ENCODE results near the gene AP2A1. TPM values are rescaled to one million over a fixed set of nuclear protein-coding genes. Genes with fewer than 3 reads are reported as not detected.
"Not testable (repeated sequence)": the region's sequence is repeated elsewhere in the genome, so short reads cannot be mapped to it uniquely, and the experiment has no call there.

AP2A1 gene
- total and polyA plus RNA-seq, 2 donors (not counting 3 experiments of a cell fraction or from before 2014, with no cell fraction given): 108 to 113 TPM

- DNase-seq (ENCODE audit: low read depth, low spot score) (no peak), FAIRE-seq (no peak)
- TF ChIP-seq POLR2A (IDR thresholded peaks at IDR 0.05; ENCODE audit: low read depth, low read length): no peak
- no peak for TF ChIP-seq MAX (IDR thresholded peaks at IDR 0.05; ENCODE audit: insufficient read depth, insufficient read length)
- TF ChIP-seq CTCF (IDR thresholded peaks at IDR 0.05; ENCODE audit: extremely low read depth in 1 of 2, insufficient read depth in 1 of 2, low read depth in 1 of 2, low read length in 2 of 2): no peak
- no peak for TF ChIP-seq FOS (IDR thresholded peaks at IDR 0.05; ENCODE audit: borderline replicate concordance, insufficient read depth, low read length)
- no peak for TF ChIP-seq JUN (IDR thresholded peaks at IDR 0.05; ENCODE audit: borderline replicate concordance, insufficient read depth, insufficient read length, low read depth)
- no peak for TF ChIP-seq EZH2 (IDR thresholded peaks at IDR 0.05; ENCODE audit: borderline replicate concordance, low read depth, low read length, severe bottlenecking)
- H3K9me1 ChIP-seq (replicated peaks; ENCODE audit: control insufficient read depth, extremely low read depth, insufficient read depth, low read length): no peaks in the 10 kb centered on the region
- H3K79me2 ChIP-seq (ENCODE audit: control insufficient read depth, insufficient read depth, low read length): no peaks in the 10 kb centered on the region
- no peak overlapping the region for H3K4me2 ChIP-seq (ENCODE audit: insufficient read depth, low read length)
- no peaks in the 10 kb centered on the region for H4K20me1 ChIP-seq (replicated peaks; ENCODE audit: control insufficient read depth, extremely low read depth, insufficient read depth, low read length)
- H3K4me1 ChIP-seq (ENCODE audit: control insufficient read depth, extremely low read depth, insufficient read depth, low read length): no peaks in the 10 kb centered on the region
- H2AFZ ChIP-seq (ENCODE audit: low read depth, low read length): no peak overlapping the region
- H3K36me3 ChIP-seq (ENCODE audit: control insufficient read depth in 2 of 2, extremely low read depth in 1 of 2, insufficient read depth in 2 of 2, low read length in 2 of 2): no peaks in the 10 kb centered on the region
- BruUV-seq (replicated peaks): no TSS peak
- no peaks in the 10 kb centered on the region for H3K27me3 ChIP-seq (ENCODE audit: control insufficient read depth in 2 of 2, insufficient read depth in 2 of 2, low read length in 2 of 2)
- H3K27ac ChIP-seq (ENCODE audit: insufficient read depth, low read depth, low read length): no peak overlapping the region
- ChIA-PET POLR2A (no interaction called here), CTCF (interaction anchor here (1.1 to 2.1 kb wide), 3 partner anchors 15 to 17 kb away, joined by 3 to 8 read pairs (median 6); no protein-coding TSS in a partner anchor)
- dilution Hi-C loops (cut with MboI; ENCODE audit: extremely low pct_ligation_motif_present, low sequenced_read_pairs) (no loop called here), intact Hi-C loops (cut with micrococcal nuclease) (no loop called here)
- H3K4me3 ChIP-seq (replicated peaks in 1 of 3; ENCODE audit: insufficient read depth in 1 of 3, low read depth in 1 of 3, low read length in 3 of 3): no peak overlapping the region
- H3K9ac ChIP-seq (replicated peaks; ENCODE audit: extremely low read depth, insufficient read depth, low read length): no peak overlapping the region
- no peaks in the 10 kb centered on the region for H3K9me3 ChIP-seq (replicated peaks; ENCODE audit: control insufficient read depth, insufficient read depth, low read length)
Observed at GRCh38 chr19:49718991-49719390, 47.8 kb upstream of the AP2A1 start.

- H4K20me1 ChIP-seq (replicated peaks; ENCODE audit: control insufficient read depth, extremely low read depth, insufficient read depth, low read length); dilution Hi-C loops (cut with MboI; ENCODE audit: extremely low pct_ligation_motif_present, low sequenced_read_pairs); H3K27me3 ChIP-seq (ENCODE audit: control insufficient read depth in 2 of 2, insufficient read depth in 2 of 2, low read length in 2 of 2); H3K4me1 ChIP-seq (ENCODE audit: control insufficient read depth, extremely low read depth, insufficient read depth, low read length); H3K9me3 ChIP-seq (replicated peaks; ENCODE audit: control insufficient read depth, insufficient read depth, low read length); DNase-seq (ENCODE audit: low read depth, low spot score); FAIRE-seq; H3K79me2 ChIP-seq (ENCODE audit: control insufficient read depth, insufficient read depth, low read length); intact Hi-C loops (cut with micrococcal nuclease); H3K27ac ChIP-seq (ENCODE audit: insufficient read depth, low read depth, low read length); H3K4me2 ChIP-seq (ENCODE audit: insufficient read depth, low read length); H3K9ac ChIP-seq (replicated peaks; ENCODE audit: extremely low read depth, insufficient read depth, low read length); H2AFZ ChIP-seq (ENCODE audit: low read depth, low read length); H3K9me1 ChIP-seq (replicated peaks; ENCODE audit: control insufficient read depth, extremely low read depth, insufficient read depth, low read length); H3K4me3 ChIP-seq (replicated peaks in 1 of 3; ENCODE audit: insufficient read depth in 1 of 3, low read depth in 1 of 3, low read length in 3 of 3); BruUV-seq (replicated peaks); H3K36me3 ChIP-seq (ENCODE audit: control insufficient read depth in 2 of 2, extremely low read depth in 1 of 2, insufficient read depth in 2 of 2, low read length in 2 of 2): not testable (repeated sequence)
- ChIA-PET CTCF (interaction anchor here (1.1 to 2.1 kb wide), 2 partner anchors 16 to 17 kb away, joined by 3 to 8 read pairs; no protein-coding TSS in a partner anchor), POLR2A (interaction anchor here (0.6 kb wide), 1 partner anchor 39 kb away, joined by 3 read pairs; no protein-coding TSS in a partner anchor)
Observed at GRCh38 chr19:49719420-49719819, 47.4 kb upstream of the AP2A1 start.
